IgD-negative memory B cell (primary cell): Measurements from ENCODE around the gene RNFT2. TPM values are rescaled to one million over a fixed set of nuclear protein-coding genes. Genes with fewer than 3 reads are reported as not detected.
A peak's percentile ranks its signal among the peaks of the same experiment; 100 is the strongest.

Source experiments
- H3K27ac Mint-ChIP-seq, 3 donors: one replicate each; pipeline ENCODE4 v1.8.0; 2020 to 2022; ENCODE audit warnings: mild to moderate bottlenecking in 3 of 3, mixed read lengths in 3 of 3, moderate library complexity in 1 of 3
- H3K27me3 Mint-ChIP-seq: one replicate; pipeline ENCODE4 v1.8.0; 2021; ENCODE audit warnings: mixed read lengths
- H3K36me3 Mint-ChIP-seq: one replicate; pipeline ENCODE4 v1.8.0; 2020; ENCODE audit warnings: mild to moderate bottlenecking, mixed read lengths
- H3K4me1 Mint-ChIP-seq, 3 donors: one replicate each; pipeline ENCODE4 v1.8.0; 2020 to 2022; ENCODE audit warnings: mixed read lengths in 3 of 3, mild to moderate bottlenecking in 1 of 3
- H3K4me3 Mint-ChIP-seq, 4 donors: one replicate each; pipeline ENCODE4 v1.8.0; 2020 to 2022; ENCODE audit warnings: mild to moderate bottlenecking in 4 of 4, mixed read lengths in 4 of 4, moderate library complexity in 3 of 4
- H3K9me3 Mint-ChIP-seq, 3 donors: one replicate each; pipeline ENCODE4 v1.8.0; 2020 to 2021; ENCODE audit warnings: mixed read lengths in 3 of 3, mild to moderate bottlenecking in 1 of 3
- polyA plus RNA-seq: library from polyadenylated mRNA; unstranded; fragments of 300-500 nt; fragmentation: Illumina TruSeq; gene quantifications from one replicate; pipeline ENCODE4 v1.2.3, GENCODE V29; 2021

The RNFT2 gene
- polyA plus RNA-seq, 1 donor from 2014 or later: 3.3 TPM

DNA sequence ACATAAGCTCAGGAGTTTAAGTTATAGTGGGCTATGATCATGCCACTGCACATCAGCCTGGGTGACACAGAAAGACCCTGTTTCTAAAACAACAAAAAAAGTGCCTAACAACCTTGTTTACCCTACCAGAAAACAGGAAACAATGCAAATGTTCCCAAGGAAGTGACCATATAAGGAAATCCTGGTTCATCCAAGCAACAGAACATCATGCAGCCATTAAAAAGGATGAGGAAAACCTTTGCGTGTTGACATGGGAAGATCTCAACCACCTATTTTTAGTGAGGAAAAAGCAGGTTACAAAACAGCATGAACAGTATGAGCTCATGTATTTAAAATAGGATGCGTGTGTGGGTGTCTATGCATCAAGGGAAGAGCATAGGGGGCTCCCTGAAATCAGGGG is 129.4 kb downstream of the RNFT2 start:
- H3K4me3 Mint-ChIP-seq: no peak overlapping the region
- no peaks in the 10 kb centered on the region for H3K27me3 Mint-ChIP-seq
- H3K27ac Mint-ChIP-seq: no peak overlapping the region
- H3K4me1 Mint-ChIP-seq: peaks cover 0 to 5% (median 2%) of the 10 kb centered on the region in 3 donors
- no peaks in the 10 kb centered on the region for H3K36me3 Mint-ChIP-seq
- H3K9me3 Mint-ChIP-seq: no peaks in the 10 kb centered on the region

DNA sequence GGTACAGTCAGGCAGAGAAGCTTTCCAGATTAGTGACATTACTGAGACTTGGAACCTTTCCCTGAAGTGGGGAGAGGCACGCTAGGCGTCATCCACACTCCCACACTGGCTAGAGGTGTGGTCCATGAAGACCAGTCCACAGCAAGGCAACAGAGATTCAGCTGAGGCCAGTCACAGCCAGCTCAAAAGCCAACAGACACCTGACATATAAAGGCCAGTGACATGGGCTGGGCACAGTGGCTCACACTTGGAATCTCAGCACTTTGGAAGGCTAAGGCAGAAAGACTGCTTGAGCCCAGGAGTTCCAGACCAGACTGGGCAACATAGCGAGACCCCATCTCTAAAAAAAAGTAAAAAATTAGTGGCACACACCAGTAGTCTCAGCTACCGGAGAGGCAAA is 132.2 kb downstream of the RNFT2 start:
- H3K27me3 Mint-ChIP-seq: peaks cover 3% of the 10 kb centered on the region
- peaks cover 0 to 6% (median 2%) of the 10 kb centered on the region in 3 donors for H3K9me3 Mint-ChIP-seq
- no peaks in the 10 kb centered on the region for H3K36me3 Mint-ChIP-seq
- no peak overlapping the region for H3K4me3 Mint-ChIP-seq
- peaks cover 0 to 3% (median 0%) of the 10 kb centered on the region in 3 donors for H3K4me1 Mint-ChIP-seq
- no peak overlapping the region for H3K27ac Mint-ChIP-seq

DNA sequence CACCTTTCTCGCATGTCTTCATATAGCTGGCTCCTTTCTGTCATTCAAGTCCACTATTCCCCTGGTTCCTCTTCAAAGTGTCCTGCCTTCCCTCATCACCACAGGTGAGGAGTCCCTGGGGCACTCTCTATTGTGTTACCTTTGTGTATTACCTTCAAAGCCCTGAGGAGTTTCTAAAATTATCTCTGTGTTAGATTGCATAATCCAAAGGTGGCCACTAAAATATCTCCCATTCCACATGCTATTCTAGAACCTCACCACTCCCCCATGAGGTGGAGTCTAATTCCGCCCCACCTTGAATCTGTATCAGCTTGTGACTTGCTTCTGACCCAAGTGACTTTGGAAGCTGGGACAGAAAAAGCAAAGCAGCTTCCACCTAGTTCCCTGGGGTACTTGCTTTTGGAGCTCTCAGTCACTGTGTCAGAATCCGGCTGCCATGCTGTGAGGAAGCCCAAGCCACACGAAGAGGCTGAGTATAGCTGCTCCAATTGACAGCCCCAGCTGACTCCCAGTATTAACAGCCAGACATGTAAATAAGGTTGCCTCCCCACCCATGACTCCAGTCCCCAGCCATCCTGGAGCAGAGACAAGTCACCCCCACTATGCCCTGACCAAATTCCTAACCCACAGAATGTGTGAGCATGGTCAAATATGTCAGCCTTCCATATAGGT is 136.3 kb downstream of the RNFT2 start:
- peaks cover 2% of the 10 kb centered on the region for H3K36me3 Mint-ChIP-seq
- peak overlapping the region in 1 of 4 donors; percentile 9 for H3K4me3 Mint-ChIP-seq
- H3K27me3 Mint-ChIP-seq: peaks cover 15% of the 10 kb centered on the region

DNA sequence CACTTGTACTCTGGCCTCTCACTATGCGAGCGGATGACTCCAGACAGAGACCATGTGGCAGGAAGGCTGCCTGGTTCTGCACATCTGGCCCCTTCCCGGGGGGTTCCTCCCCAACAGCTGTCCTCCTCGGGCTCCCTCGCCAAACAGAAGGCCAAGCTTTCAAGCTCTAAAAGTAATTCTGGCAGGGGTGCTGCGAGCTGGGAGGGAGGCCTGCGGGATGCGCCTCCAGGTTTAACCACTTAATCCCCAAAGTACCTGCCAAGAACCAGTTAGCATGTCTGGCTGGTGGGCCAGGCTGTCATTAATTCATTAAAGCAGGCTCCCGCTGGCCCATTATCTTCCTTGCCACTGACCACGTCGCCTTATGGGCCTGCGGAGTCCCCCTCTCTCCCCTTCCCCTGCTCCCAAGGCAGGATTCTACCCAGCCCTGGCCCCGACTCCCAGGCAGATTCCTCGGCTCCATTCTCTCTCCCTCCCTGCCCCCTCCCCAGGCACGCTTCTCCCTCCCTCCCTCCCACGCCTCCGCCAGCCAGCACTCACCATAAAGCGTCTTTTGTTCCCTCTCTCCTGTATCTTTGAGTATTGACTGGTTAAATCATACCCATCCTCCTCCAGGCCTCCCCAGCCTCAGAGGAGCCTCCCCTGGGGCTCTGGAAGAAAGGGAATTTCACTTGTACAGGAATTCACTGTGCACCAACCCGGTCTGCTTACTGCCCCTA is 138.2 kb downstream of the RNFT2 start:
- H3K4me1 Mint-ChIP-seq: peaks cover 14 to 16% (median 16%) of the 10 kb centered on the region in 3 donors
- H3K27me3 Mint-ChIP-seq: peaks cover 27% of the 10 kb centered on the region
- H3K36me3 Mint-ChIP-seq: peaks cover 2% of the 10 kb centered on the region
- H3K9me3 Mint-ChIP-seq: peaks cover 0 to 6% (median 2%) of the 10 kb centered on the region in 3 donors
- no peak overlapping the region for H3K27ac Mint-ChIP-seq
- no peak overlapping the region for H3K4me3 Mint-ChIP-seq

More for the DNA sequence above, 136.3 kb downstream of the RNFT2 start:
- no peak overlapping the region for H3K27ac Mint-ChIP-seq
- H3K4me1 Mint-ChIP-seq: peaks cover 6 to 13% (median 10%) of the 10 kb centered on the region in 3 donors
- peaks cover 0 to 6% (median 2%) of the 10 kb centered on the region in 3 donors for H3K9me3 Mint-ChIP-seq

DNA sequence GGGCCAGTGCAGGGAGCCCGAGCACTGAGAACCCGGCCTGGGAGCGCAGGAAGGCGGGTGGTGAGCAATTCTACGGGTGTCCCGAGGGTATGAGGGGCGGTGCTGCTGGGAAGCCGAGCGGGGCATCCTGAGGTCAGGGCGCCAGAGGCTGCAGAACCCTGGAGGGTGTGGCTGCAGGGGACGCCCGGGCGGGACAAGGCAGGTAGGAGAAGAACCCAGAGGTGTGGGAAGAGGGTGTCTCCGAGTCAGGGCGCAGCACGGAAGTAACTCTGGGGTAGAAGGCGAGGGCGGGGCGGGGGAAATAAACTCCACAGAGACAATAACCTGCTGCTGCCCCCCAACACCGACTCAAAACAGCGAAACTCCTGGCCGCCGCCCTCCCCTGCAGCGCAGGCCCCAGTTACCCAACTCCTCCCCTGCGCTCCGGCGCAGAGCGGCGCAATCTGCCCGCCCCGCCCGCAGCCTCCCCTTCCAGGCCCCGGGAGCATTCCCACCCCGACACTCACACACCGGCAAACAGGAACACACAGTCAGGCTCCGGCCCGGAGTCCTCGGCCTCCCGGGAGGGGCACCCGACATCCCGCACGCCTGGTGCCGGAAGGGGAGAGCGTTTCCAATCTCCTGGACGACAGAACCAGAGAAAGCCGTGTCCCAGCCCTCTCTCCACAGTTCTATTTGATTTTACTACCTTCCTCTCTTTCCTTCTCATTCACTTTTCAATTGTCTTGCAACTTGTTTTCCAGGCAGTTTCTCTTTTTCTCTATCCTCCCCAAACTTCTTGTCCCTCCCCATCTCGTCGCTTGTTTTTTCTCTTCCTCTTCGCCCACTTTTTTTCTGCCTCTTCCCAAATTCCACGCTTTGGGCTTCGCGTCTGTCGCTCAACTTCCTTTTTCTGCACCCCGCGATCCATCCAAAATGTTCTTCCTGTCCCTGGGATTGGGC is 140.7 kb downstream of the RNFT2 start:
- peaks cover 43% of the 10 kb centered on the region for H3K27me3 Mint-ChIP-seq
- peaks cover 0 to 6% (median 2%) of the 10 kb centered on the region in 3 donors for H3K9me3 Mint-ChIP-seq
- H3K4me1 Mint-ChIP-seq: peaks cover 22 to 28% (median 26%) of the 10 kb centered on the region in 3 donors
- peak overlapping the region in 2 of 3 donors; percentile 35 to 51 for H3K27ac Mint-ChIP-seq
- peaks cover 2% of the 10 kb centered on the region for H3K36me3 Mint-ChIP-seq
- H3K4me3 Mint-ChIP-seq: peak overlapping the region; percentile 89 to 94 (median 91)

DNA sequence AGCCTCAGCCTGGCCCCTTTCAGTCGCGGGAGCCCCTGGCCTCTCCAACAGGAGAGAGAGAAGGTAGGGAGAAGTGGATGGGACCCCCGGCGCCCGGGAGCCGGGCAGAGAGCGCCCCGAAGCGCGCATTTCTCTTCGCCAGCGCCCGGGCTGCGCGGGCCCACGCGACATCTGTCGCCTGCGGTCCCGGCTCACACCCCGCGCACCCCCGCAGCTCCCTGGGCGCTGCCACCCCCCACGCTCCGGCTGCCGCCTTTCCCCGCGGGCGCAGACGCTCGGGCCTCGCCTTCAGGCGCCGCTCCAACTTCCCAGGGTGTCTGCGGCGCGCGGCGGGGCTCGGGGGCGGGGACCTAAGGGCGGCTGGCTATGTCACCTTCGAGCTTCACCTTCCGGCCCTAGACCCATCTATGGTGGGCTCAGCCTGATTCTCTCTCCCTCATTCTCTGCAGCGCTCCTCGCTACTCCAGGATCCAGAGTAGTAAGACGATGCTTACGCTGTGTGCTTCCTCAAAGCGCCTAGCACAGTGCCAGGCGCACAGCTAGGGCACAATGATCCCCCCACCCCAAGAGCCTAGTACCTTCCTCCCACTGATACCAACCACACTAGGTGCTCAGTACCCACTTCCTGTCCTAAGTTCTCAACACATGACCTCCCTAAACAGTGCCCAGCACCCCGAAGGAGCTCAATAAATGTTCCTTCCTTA is 141.5 kb downstream of the RNFT2 start:
- Mint-ChIP-seq H3K27ac (peak overlapping the region; percentile 31 to 81 (median 35)), H3K36me3 (peaks cover 2% of the 10 kb centered on the region), H3K9me3 (peaks cover 0 to 2% (median 0%) of the 10 kb centered on the region in 3 donors), H3K4me3 (peak overlapping the region; percentile 89 to 94 (median 91)), H3K27me3 (peaks cover 40% of the 10 kb centered on the region), H3K4me1 (peaks cover 18 to 28% (median 26%) of the 10 kb centered on the region in 3 donors)

DNA sequence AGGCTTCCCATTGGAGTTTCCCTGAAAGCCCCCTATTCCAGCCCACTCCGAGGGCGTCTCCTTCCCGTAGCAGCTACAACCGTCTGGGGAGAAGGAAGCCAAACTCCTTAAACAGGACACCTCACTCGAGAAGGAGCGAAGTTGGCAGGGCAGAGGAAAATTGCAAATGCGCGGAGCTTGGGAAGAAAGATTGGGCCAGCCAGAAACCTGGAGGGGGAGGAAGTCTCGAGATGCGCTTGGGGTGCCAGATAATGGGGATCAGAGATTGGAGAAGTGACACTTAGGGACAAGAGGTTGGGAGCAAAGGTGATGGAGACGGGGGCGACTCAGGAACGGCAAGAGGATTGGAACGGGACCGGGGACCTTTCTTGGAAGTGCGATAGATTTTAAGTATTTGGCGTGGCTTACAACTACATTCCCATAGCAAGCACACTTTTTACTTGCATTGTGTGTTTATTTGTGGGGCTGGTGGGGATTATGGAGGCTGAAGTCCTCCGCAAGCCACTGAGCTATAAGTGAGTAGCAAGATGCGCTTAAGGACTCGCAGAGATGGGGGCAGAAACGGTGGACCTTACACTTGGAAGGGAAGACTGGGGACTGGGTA is 142.2 kb downstream of the RNFT2 start:
- Mint-ChIP-seq H3K4me1 (peaks cover 21 to 30% (median 28%) of the 10 kb centered on the region in 3 donors), H3K27ac (peak overlapping the region in 2 of 3 donors; percentile 25), H3K4me3 (peak overlapping the region; percentile 73 to 94 (median 90)), H3K36me3 (peaks cover 2% of the 10 kb centered on the region), H3K27me3 (peaks cover 40% of the 10 kb centered on the region), H3K9me3 (peaks cover 0 to 1% (median 0%) of the 10 kb centered on the region in 3 donors)

DNA sequence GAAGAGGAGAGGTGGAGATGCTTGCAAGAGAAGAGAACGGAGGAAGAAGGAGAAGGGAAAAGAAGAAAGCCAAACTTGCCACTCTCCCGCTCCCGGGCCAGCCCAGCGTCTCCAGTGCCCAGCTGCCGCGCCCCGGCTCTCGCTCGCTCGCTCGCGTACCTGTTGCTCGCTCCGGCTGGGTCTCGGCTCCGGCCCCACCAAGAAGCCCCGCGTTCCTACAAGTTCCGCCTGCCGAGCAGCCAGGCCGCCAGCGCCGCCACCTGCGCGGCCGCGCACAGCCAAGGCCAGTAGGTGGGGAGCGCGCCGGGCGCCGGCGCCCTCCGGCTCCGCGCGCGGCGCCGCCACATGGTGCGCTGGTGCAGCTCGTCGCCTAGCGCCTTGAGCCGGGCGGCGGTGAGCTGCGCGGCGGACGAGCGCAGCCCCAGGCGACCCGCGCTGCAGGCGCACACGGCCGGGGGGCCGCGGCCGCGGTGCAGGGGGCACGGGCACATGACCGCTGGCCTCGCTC is 142.8 kb downstream of the RNFT2 start:
- H3K27ac Mint-ChIP-seq: peak overlapping the region in 2 of 3 donors; percentile 25
- H3K4me1 Mint-ChIP-seq: peaks cover 21 to 32% (median 30%) of the 10 kb centered on the region in 3 donors
- H3K36me3 Mint-ChIP-seq: peaks cover 2% of the 10 kb centered on the region
- H3K4me3 Mint-ChIP-seq: peak overlapping the region; percentile 73 to 94 (median 90)
- H3K9me3 Mint-ChIP-seq: peaks cover 0 to 1% (median 0%) of the 10 kb centered on the region in 3 donors
- H3K27me3 Mint-ChIP-seq: peaks cover 45% of the 10 kb centered on the region

DNA sequence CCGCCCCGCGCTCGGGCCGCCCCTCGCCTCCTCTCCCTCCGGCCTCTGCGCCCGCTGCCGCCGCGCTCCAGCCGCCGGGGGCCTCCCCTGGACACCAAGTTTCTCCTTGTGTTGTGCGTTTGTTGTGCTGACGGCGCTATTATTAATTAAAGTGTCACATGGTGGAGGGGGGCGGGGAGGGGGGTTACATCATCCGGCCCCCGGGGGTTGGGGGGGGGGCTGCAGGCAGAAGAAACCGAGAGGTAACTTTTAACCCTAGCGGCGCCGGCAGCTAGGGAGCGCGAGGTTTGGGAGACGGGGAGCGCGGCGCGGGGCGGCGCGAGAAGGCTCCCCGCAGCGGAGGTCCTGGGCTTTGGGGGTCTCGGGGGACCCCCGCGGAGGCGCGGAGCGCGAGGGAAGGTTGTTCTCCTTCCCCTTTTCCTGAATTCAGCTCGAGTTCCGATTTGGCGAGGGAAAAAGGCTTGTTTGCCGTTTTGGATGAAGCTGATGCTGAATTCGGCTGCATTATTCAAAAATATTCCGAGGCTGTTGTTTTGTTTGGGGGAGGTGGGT is 143.3 kb downstream of the RNFT2 start, which contains the start of gene HRK:
Gene HRK, minus strand, starts transcription at position 117 of the 552 bp plus-strand sequence. CDS start 134 bp downstream, outside the sequence.
- peak within 1 kb of the TSS in 2 of 3 donors; percentile 28 to 80 for H3K27ac Mint-ChIP-seq
- peaks cover 0 to 1% (median 0%) of the 10 kb centered on the region in 3 donors for H3K9me3 Mint-ChIP-seq
- H3K4me3 Mint-ChIP-seq: peak within 1 kb of the TSS; percentile 89 to 94 (median 92)
- peaks cover 46% of the 10 kb centered on the region for H3K27me3 Mint-ChIP-seq
- H3K36me3 Mint-ChIP-seq: peaks cover 2% of the 10 kb centered on the region
- peaks cover 22 to 32% (median 30%) of the 10 kb centered on the region in 3 donors for H3K4me1 Mint-ChIP-seq

DNA sequence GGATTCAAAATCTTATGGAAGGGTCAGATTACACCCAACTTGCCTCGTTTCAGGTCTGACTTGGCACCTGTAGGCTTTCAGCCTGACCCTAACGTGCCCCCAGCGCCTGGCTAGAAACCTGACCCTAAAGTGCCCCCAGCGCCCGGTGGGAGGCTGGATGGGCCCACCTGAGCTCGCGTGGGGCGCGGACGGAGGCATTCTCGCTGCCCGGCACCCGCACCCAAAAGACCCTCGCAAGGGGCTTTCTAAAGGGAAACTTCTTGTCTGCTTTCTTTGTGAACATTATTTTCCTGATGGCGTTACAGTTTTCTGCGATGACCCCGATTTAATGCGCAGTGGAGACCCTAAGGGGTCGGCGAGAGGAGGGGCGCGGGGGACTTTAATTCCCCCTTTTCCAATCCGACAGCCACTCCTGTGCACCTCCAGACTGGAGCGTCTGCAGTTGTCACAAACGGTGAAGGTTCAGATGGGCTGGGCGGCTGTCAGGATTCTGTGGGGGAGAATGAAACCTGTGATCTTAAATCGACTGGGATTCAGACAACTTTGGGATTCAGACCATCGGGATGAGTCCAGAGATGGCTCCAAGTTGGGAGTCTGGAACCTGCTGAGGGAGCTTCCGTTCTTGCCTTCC is 143.9 kb downstream of the RNFT2 start:
- peak overlapping the region; percentile 73 to 94 (median 90) for H3K4me3 Mint-ChIP-seq
- peaks cover 2% of the 10 kb centered on the region for H3K36me3 Mint-ChIP-seq
- peaks cover 0 to 1% (median 0%) of the 10 kb centered on the region in 3 donors for H3K9me3 Mint-ChIP-seq
- peaks cover 22 to 32% (median 30%) of the 10 kb centered on the region in 3 donors for H3K4me1 Mint-ChIP-seq
- H3K27me3 Mint-ChIP-seq: peaks cover 49% of the 10 kb centered on the region
- peak overlapping the region in 2 of 3 donors; percentile 28 to 80 for H3K27ac Mint-ChIP-seq

DNA sequence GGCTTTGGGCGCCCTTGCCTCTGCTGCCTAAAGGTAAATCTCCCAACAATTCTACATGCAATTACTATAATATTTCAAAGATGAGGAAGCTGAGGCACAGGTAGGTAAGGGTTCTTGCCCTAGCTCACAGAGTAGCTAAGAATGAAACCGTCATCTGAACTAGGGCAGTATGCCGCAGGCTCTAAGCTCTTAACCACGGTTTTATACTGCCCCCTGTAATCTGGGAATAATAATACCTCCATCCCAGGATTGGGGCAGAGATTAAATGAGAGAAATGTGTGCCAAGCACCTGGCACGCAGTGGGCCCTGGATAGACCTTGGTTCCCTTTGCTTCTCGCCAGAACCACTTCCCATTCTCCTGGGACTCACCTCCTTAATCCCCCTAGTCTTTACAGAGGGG is 144.6 kb downstream of the RNFT2 start:
- Mint-ChIP-seq H3K4me3 (peak overlapping the region; percentile 63 to 94 (median 90)), H3K9me3 (peaks cover 0 to 1% (median 0%) of the 10 kb centered on the region in 3 donors), H3K27ac (peak overlapping the region in 2 of 3 donors; percentile 28 to 80), H3K36me3 (peaks cover 2% of the 10 kb centered on the region), H3K27me3 (peaks cover 47% of the 10 kb centered on the region), H3K4me1 (peaks cover 22 to 32% (median 30%) of the 10 kb centered on the region in 3 donors)

DNA sequence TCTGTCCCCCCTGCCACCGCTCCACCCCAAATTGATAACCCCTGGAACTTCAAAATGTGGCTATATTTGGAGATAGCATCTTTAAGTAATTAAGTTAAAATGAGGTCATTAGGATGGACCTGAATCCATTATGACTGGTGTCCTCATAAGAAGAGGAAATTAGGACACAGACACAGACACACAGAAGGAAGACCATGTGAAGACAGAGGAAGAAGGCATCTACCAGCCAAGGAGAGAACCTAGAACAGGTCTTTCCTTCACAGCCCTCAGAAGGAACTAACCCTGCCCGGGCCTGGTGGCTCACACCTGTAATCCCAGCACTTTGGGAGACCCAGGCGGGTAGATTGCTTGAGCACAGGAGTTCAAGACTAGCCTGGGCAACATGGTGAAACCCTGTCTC is 146.8 kb downstream of the RNFT2 start:
- Mint-ChIP-seq H3K9me3 (peaks cover 0 to 1% (median 1%) of the 10 kb centered on the region in 3 donors), H3K27ac (peak overlapping the region in 2 of 3 donors; percentile 2 to 87), H3K36me3 (no peaks in the 10 kb centered on the region)

More for the DNA sequence above, 146.8 kb downstream of the RNFT2 start:
- H3K4me1 Mint-ChIP-seq: peaks cover 11 to 22% (median 20%) of the 10 kb centered on the region in 3 donors
- H3K4me3 Mint-ChIP-seq: peak overlapping the region in 2 of 4 donors; percentile 26 to 67
- peaks cover 35% of the 10 kb centered on the region for H3K27me3 Mint-ChIP-seq
